SK-N-SH treated with all-trans-retinoic acid at 6 μM for 48 hours (cell line): ENCODE measurements around the gene TEAD4.

Experiments used
- ARNTL ChIP-seq: fragments of 450-650 bp; formaldehyde crosslinking; IDR thresholded peaks from 2 replicates; pipeline ENCODE4 v1.5.0; 2020; ENCODE audit warnings: low read depth, mild to moderate bottlenecking, moderate library complexity, borderline replicate concordance
- CSRNP3 ChIP-seq: fragments of 250-450 bp; sonication (Bioruptor Pico); IDR thresholded peaks from 2 replicates; pipeline ENCODE4 v1.5.1; 2021; ENCODE audit warnings: mild to moderate bottlenecking, moderate library complexity
- ESRRG ChIP-seq: fragments of 250-450 bp; sonication (Bioruptor Pico); IDR thresholded peaks from 2 replicates; pipeline ENCODE4 v1.6.1; 2021; ENCODE audit warnings: mild to moderate bottlenecking
- GLIS3 ChIP-seq: fragments of 250-450 bp; sonication (Bioruptor Pico); IDR thresholded peaks from 2 replicates; pipeline ENCODE4 v1.5.0; 2020; ENCODE audit warnings: mild to moderate bottlenecking, moderate library complexity
- RARB ChIP-seq: fragments of 250-450 bp; sonication (Bioruptor Pico); IDR thresholded peaks from 2 replicates; pipeline ENCODE4 v1.8.0; 2021; ENCODE audit warnings: mild to moderate bottlenecking, moderate library complexity
- SNAI2 ChIP-seq: fragments of 250-450 bp; sonication (Bioruptor Pico); IDR thresholded peaks from 2 replicates; pipeline ENCODE4 v1.5.0; 2020; ENCODE audit warnings: mild to moderate bottlenecking, moderate library complexity
- ZC3H10 ChIP-seq: fragments of 250-450 bp; sonication (Bioruptor Pico); IDR thresholded peaks from 2 replicates; pipeline ENCODE4 v1.5.1; 2021; ENCODE audit warnings: mild to moderate bottlenecking, moderate library complexity
- ZFP30 ChIP-seq: fragments of 450-650 bp; formaldehyde crosslinking; IDR thresholded peaks from 2 replicates; pipeline ENCODE4 v1.5.0; 2022; ENCODE audit warnings: mild to moderate bottlenecking, moderate library complexity
- ZNF565 ChIP-seq: fragments of 450-650 bp; formaldehyde crosslinking; conservative IDR thresholded peaks from 2 replicates; pipeline ENCODE4 v1.5.0; 2020; ENCODE audit warnings: low read depth, mild to moderate bottlenecking, moderate library complexity
- ZNF70 ChIP-seq: fragments of 450-650 bp; formaldehyde crosslinking; IDR thresholded peaks from 2 replicates; pipeline ENCODE4 v1.5.0; 2020; ENCODE audit warnings: mild to moderate bottlenecking, moderate library complexity
- ZNF8 ChIP-seq: fragments of 450-650 bp; formaldehyde crosslinking; IDR thresholded peaks from 2 replicates; pipeline ENCODE4 v1.5.0; 2020; ENCODE audit warnings: mild to moderate bottlenecking, moderate library complexity
- TF ChIP-seq, protein P1 (sequence below): fragments of 250-450 bp; sonication (Bioruptor Pico); IDR thresholded peaks from 2 replicates; pipeline ENCODE4 v1.8.0; 2020; ENCODE audit warnings: mild to moderate bottlenecking, moderate library complexity, borderline replicate concordance
- TF ChIP-seq, protein P2 (sequence below): fragments of 250-450 bp; sonication (Bioruptor Pico); IDR thresholded peaks from 2 replicates; pipeline ENCODE4 v1.5.1; 2020; ENCODE audit warnings: low read depth, mild to moderate bottlenecking, moderate library complexity

DNA sequence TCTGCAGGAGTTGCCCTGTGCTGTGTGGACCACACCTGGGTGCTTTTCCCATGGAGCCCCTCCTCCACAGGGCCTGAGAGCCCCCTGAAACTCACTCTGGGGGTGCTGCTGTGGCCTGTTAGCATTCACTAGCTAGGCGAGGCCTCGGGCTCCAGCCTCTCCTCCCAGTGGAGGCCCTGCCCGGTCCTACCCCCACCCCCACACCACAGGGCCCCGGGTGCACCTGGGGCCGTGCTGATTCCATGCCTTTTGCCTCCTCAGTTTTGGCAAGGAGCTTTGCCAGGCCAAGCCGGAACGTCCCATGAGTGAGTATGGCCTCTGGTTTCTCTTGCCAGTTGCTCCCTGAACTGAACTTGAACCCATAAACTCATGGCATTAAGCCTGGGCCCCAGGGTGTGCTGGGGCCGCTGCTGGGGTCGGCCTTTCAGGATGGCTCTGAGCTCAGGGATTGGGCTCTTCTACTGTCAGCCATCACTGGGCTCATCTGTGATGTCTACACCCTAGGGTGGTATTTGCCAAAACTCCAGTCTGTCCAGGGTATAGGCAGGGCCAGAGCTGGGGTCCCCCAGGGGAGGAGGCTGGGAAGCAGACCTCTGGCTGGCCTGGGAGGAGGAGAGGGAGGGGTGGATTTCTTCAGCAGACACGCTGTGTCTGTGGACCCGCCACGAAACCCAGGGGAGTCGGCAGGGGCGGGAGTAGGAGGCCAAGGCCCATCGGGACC, 59.2 kb downstream of the TEAD4 start:
- TF ChIP-seq ZNF8 (CRISPR knock-in tag) (no peak), SNAI2 (CRISPR knock-in tag) (no peak), ZFP30 (CRISPR knock-in tag) (no peak), RARB (CRISPR knock-in tag) (no peak), ARNTL (CRISPR knock-in tag) (no peak), CSRNP3 (CRISPR knock-in tag) (no peak), ZNF565 (CRISPR knock-in tag) (no peak), GLIS3 (no peak), ZC3H10 (CRISPR knock-in tag) (no peak), ZNF70 (CRISPR knock-in tag) (no peak), ESRRG (CRISPR knock-in tag) (no peak)
- TF ChIP-seq, protein P1, sequence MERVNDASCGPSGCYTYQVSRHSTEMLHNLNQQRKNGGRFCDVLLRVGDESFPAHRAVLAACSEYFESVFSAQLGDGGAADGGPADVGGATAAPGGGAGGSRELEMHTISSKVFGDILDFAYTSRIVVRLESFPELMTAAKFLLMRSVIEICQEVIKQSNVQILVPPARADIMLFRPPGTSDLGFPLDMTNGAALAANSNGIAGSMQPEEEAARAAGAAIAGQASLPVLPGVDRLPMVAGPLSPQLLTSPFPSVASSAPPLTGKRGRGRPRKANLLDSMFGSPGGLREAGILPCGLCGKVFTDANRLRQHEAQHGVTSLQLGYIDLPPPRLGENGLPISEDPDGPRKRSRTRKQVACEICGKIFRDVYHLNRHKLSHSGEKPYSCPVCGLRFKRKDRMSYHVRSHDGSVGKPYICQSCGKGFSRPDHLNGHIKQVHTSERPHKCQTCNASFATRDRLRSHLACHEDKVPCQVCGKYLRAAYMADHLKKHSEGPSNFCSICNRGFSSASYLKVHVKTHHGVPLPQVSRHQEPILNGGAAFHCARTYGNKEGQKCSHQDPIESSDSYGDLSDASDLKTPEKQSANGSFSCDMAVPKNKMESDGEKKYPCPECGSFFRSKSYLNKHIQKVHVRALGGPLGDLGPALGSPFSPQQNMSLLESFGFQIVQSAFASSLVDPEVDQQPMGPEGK (CRISPR knock-in tag) = no peak
- TF ChIP-seq, protein P2, sequence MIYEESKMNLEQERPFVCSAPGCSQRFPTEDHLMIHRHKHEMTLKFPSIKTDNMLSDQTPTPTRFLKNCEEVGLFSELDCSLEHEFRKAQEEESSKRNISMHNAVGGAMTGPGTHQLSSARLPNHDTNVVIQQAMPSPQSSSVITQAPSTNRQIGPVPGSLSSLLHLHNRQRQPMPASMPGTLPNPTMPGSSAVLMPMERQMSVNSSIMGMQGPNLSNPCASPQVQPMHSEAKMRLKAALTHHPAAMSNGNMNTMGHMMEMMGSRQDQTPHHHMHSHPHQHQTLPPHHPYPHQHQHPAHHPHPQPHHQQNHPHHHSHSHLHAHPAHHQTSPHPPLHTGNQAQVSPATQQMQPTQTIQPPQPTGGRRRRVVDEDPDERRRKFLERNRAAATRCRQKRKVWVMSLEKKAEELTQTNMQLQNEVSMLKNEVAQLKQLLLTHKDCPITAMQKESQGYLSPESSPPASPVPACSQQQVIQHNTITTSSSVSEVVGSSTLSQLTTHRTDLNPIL (CRISPR knock-in tag) = no peak
